Adipocyte (in vitro differentiated cells): Measurements from ENCODE around the gene NUMB.
A peak's percentile ranks its signal among the peaks of the same experiment; 100 is the strongest.
"Not testable (repeated sequence)": the region's sequence is repeated elsewhere in the genome, so short reads cannot be mapped to it uniquely, and the experiment has no call there.

Source experiments
- DNase-seq: peaks from one replicate; pipeline ENCODE4 v3.0.0-alpha.2; 2015; ENCODE audit warnings: low read depth
- H3K27me3 ChIP-seq: replicated peaks from 2 replicates; pipeline ENCODE4 v1.7.0; 2013; ENCODE audit warnings: mild to moderate bottlenecking, low read length, moderate library complexity; ENCODE audit not compliant: control insufficient read depth, insufficient read depth
- H3K36me3 ChIP-seq: 2 replicates; pipeline ENCODE4 v1.7.0; 2013; ENCODE audit warnings: low read length, mild to moderate bottlenecking, moderate library complexity; ENCODE audit not compliant: control insufficient read depth, insufficient read depth, severe bottlenecking
- H3K4me1 ChIP-seq: 2 replicates; pipeline ENCODE4 v1.7.0; 2013; ENCODE audit warnings: mild to moderate bottlenecking, low read length, moderate library complexity; ENCODE audit not compliant: control insufficient read depth, insufficient read depth
- H3K4me3 ChIP-seq: 2 replicates; pipeline ENCODE4 v1.7.0; 2013; ENCODE audit warnings: mild to moderate bottlenecking, low read length, moderate library complexity
- H3K9ac ChIP-seq: 2 replicates; pipeline ENCODE4 v1.7.0; 2013; ENCODE audit warnings: mild to moderate bottlenecking, low read length, moderate library complexity
- H3K9me3 ChIP-seq: 2 replicates; pipeline ENCODE4 v1.7.0; 2013; ENCODE audit warnings: mild to moderate bottlenecking, low read length, moderate library complexity; ENCODE audit not compliant: control insufficient read depth

NUMB gene

DNA sequence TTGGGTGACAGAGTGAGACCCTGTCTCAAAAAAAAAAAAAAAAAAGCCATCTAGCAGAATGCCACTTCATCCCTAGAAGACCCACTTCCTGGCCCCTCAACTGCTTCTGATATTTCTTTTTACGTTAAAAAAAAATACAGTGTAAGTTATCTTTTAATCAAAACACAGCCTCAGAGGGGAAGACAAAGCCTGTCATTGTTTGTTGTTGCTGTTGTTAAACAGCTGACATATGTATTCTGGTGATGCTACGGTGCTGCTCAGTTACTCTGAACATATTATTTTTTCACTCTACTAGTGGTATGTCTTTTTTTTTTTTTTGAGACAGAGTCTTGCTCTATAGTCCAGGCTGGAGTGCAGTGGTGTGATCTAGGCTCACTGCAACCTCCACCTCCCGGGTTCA lies 145.7 kb downstream of the NUMB start:
- peaks cover 11% of the 10 kb centered on the region for H3K4me1 ChIP-seq
- no peak overlapping the region for H3K4me3 ChIP-seq
- no peaks in the 10 kb centered on the region for H3K9me3 ChIP-seq
- H3K27me3 ChIP-seq: no peaks in the 10 kb centered on the region
- DNase-seq: no peak
- no peak overlapping the region for H3K9ac ChIP-seq
- peaks cover 4% of the 10 kb centered on the region for H3K36me3 ChIP-seq

DNA sequence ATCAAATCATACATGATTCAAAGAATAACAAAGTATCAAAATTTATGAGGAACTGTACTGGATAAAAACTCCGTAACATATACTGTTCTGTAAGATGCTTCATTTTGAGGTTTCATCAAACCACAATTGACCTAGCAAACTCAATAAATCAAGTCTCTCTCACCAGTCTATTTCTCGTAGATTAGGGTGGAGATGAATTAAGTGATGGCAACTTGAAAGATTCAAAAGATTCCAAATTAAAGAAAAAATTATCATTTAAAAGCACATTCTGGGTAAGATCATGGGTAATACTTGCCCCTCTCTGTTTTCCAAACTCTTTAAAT lies 146.7 kb downstream of the NUMB start:
- Histone ChIP-seq H3K36me3 (no peaks in the 10 kb centered on the region), H3K27me3 (no peaks in the 10 kb centered on the region), H3K4me3 (no peak overlapping the region), H3K9me3 (no peaks in the 10 kb centered on the region), H3K9ac (no peak overlapping the region), H3K4me1 (peaks cover 11% of the 10 kb centered on the region)
- no peak for DNase-seq

DNA sequence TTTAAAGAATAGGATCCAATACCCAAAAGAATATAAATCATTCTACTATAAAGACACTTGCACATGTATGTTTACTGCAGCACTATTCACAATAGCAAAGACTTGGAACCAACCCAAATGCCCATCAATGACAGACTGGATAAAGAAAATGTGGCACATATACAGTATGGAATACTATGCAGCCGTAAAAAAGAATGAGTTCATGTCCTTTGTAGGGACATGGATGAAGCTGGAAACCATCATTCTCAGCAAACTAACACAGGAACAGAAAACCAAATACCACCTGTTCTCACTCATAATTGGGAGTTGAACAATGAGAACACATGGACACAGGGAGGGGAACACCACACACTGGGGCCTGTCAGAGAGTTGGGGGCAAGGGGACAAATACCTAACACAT lies 149.1 kb downstream of the NUMB start:
- H3K9ac ChIP-seq, H3K4me3 ChIP-seq, H3K27me3 ChIP-seq, DNase-seq, H3K9me3 ChIP-seq, H3K36me3 ChIP-seq: not testable (repeated sequence)
- H3K4me1 ChIP-seq: peaks cover 11% of the 10 kb centered on the region

DNA sequence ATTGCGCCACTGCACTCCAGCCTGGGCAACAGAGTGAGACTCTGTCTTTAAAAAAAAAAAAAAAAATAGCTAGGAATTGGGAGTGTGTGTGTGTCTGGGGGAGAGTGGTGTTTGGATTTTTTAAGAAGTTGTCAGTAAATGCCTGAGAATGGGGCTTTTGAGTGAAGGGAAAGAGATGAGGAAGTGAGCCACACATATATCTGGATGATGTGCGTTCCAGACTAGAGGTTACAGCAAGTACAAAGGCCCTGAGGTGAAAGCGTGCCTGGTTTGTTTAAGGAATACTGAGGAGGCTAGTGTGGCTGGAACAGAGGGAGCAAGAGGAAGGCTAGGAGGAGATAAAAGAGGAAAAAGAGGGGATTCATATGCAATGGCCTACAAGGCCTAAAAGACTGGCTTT lies 151.1 kb downstream of the NUMB start:
- Histone ChIP-seq H3K9ac (no peak overlapping the region), H3K4me3 (no peak overlapping the region), H3K36me3 (no peaks in the 10 kb centered on the region), H3K9me3 (no peaks in the 10 kb centered on the region), H3K4me1 (peaks cover 11% of the 10 kb centered on the region), H3K27me3 (no peaks in the 10 kb centered on the region)
- no peak for DNase-seq

DNA sequence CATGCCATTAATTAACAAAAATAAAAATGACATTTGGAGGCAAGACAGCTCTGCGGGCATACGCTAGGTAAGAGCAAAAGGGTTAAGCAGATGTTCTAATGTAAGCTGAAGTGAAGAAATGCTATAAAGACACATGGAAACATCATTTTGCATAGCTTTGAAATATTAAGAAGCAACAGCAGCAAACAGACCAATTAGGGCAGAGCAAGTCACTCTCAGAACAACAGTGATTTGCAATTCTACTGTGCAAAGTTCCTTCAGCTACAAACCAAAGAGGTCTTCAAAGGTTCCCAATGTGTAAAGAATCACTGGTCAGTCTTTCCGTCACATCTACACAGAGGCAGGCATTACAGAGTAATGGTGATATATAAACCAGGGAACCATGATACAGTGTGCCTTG lies 152.8 kb downstream of the NUMB start:
- no peak overlapping the region for H3K4me3 ChIP-seq
- no peak for DNase-seq
- H3K4me1 ChIP-seq: peaks cover 8% of the 10 kb centered on the region
- no peak overlapping the region for H3K9ac ChIP-seq
- H3K36me3 ChIP-seq: peaks cover 1% of the 10 kb centered on the region
- H3K9me3 ChIP-seq: no peaks in the 10 kb centered on the region
- no peaks in the 10 kb centered on the region for H3K27me3 ChIP-seq

DNA sequence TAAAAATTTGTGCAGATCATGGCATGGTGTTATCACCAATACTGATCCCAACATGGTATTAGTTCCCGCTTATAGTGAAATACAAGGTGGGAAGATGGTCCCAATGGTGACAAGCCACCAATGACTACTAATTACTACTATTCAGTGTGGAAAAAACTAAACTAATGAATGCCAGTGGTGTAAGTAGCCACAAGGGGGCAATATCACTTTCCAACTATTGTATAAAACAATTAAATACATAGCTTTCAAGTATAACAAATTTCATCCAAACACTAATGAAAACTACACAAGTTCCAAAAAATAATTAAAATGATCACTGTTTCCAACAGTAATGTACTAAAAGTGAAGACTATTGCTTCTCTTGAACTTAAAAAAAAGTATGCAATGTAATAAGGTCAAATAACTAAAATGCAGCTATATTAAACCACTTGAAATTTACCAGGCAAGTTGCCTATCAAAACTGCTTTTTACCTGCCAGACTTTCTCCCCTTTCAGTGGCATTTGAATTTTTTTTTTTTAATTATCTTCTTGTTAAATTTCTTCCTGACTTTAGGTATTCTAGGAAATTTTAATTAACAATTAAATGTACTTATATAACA lies 163.0 kb downstream of the NUMB start:
- Histone ChIP-seq H3K9me3 (no peaks in the 10 kb centered on the region), H3K9ac (no peak overlapping the region), H3K4me1 (peaks cover 8% of the 10 kb centered on the region), H3K36me3 (peaks cover 17% of the 10 kb centered on the region), H3K4me3 (no peak overlapping the region), H3K27me3 (no peaks in the 10 kb centered on the region)
- DNase-seq: peak; percentile 86

DNA sequence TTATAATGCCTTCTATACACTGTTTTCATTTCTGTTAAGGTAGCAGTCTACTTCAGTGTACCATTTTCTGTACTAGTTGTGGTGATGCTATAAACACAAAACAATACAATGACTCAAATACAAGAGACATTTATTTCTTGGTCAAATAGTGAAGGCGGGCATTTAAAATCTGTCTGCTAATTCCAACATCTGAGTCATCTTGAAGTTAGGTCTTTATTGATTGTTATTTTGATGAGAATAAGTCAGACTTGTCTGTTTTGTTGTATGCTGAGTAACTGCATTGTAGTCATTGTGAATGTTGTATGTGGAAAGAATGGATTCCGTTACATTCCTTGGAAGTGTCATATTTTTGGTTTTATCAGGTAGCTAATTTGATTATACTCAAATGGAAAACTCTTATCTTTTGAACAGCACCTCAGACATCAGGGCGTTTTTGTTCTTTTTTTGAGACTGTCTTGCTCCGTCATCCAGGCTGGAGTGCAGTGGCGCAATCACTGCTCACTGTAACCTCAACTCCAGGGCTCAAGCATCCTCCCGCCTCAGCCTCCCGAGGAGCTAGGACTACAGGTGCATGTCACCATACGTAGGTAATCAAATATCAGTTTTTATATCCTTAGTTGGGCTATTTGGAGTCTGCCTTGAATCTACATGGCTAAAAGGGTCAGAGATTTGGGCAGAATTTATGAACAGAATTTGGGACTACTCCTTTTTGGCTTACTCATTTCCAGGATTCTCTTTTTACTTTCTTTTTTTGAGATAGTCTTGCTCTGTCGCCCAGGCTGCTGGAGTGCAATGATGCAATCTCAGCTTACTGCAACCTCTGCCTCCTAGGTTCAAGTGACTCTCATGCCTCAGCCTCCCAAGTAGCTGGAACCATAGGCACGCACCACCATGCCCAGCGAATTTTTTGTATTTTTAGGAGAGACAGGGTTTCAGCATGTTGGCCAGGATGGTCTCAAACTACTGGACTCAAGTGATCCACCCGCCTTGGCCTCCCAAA lies 164.3 kb downstream of the NUMB start:
- Histone ChIP-seq H3K9me3 (no peaks in the 10 kb centered on the region), H3K4me1 (peaks cover 8% of the 10 kb centered on the region), H3K4me3 (no peak overlapping the region), H3K9ac (no peak overlapping the region), H3K36me3 (peaks cover 18% of the 10 kb centered on the region), H3K27me3 (no peaks in the 10 kb centered on the region)
- no peak for DNase-seq

DNA sequence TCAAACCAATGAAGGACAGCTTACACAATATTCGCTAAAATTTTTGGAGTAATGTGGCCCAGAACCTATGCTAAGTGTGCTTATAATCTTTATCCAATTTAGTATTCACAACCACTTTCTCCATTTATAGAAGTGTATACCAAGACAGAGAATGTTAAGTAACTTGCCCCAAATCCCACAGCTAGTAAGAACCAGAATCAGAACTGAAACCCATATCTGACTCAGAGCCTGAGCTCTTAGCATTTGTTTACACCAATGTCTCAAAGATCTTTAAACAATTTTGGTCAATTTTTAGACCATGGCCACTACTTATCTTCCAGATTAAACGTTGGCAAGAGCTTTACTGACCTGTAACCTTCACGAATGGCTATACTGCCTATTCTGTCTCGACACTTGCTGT lies 168.1 kb downstream of the NUMB start:
- no peak for DNase-seq
- Histone ChIP-seq H3K4me1 (peaks cover 10% of the 10 kb centered on the region), H3K9ac (no peak overlapping the region), H3K36me3 (peaks cover 33% of the 10 kb centered on the region), H3K27me3 (no peaks in the 10 kb centered on the region), H3K9me3 (no peaks in the 10 kb centered on the region), H3K4me3 (no peak overlapping the region)

DNA sequence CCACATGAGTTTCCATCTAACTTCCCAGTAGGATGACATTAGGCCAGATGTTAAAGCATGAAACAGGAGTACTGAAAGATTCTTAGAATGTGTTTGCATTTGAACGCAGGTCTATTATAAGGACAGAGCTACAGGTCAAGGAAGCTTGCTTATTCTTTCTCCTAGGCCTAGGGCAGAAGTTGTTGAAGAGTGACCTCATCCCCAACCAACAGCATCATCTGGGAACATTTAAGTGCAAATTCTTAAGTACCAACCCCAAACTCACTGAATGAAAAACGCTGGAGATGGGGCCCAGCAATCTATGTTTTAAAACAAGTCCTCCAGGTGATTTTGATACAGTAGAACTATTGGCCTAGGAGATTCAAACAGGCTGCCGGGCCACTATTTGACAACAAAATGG lies 168.6 kb downstream of the NUMB start:
- peaks cover 38% of the 10 kb centered on the region for H3K36me3 ChIP-seq
- no peaks in the 10 kb centered on the region for H3K9me3 ChIP-seq
- peak; percentile 47 for DNase-seq

DNA sequence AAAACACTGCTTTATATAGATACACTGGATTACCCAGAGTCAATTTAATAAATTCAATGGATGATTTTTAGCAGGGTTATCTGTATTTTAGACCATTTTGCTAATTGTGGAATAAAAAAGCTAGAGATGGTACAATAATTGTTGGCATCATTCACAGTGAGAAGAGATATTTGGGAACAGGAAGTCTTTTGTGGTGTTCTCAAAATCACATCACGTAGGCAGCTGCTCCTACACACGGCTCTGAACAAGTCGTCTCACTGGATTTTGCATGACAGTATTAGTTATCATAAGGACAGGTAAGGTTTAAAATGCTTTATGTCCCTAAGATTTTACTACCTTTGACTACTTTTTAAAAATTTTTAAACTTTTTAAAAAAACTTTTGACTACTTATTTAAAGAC lies 169.0 kb downstream of the NUMB start:
- H3K36me3 ChIP-seq: peaks cover 41% of the 10 kb centered on the region
- no peaks in the 10 kb centered on the region for H3K9me3 ChIP-seq
- H3K4me1 ChIP-seq: peaks cover 8% of the 10 kb centered on the region
- no peak for DNase-seq
- H3K27me3 ChIP-seq: no peaks in the 10 kb centered on the region
- H3K9ac ChIP-seq: no peak overlapping the region
- no peak overlapping the region for H3K4me3 ChIP-seq

More for the DNA sequence above, 168.6 kb downstream of the NUMB start:
- Histone ChIP-seq H3K27me3 (no peaks in the 10 kb centered on the region), H3K9ac (no peak overlapping the region), H3K4me3 (no peak overlapping the region), H3K4me1 (peaks cover 10% of the 10 kb centered on the region)

DNA sequence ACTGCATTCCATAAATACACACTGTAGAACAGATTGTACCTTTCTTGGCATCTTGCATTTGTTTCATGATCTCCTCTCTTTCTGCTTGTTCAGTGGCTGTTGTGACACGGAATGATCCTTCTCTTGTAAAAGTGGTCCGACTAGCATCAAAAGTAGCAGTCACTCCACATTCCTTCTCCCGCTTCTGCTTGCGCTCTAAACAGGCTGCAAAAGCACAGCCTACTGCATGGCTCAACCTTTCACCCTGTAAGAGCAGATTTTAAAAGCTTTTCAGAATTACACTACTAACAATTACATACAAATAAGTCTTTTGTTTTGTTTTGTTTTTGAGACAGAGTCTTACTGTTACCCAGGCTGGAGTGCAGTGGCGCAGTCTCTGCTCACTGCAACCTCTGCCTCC lies 171.3 kb downstream of the NUMB start:
- no peak overlapping the region for H3K9ac ChIP-seq
- no peak for DNase-seq
- H3K4me3 ChIP-seq: no peak overlapping the region
- H3K36me3 ChIP-seq: peaks cover 53% of the 10 kb centered on the region
- peaks cover 19% of the 10 kb centered on the region for H3K4me1 ChIP-seq
- no peaks in the 10 kb centered on the region for H3K27me3 ChIP-seq
- no peaks in the 10 kb centered on the region for H3K9me3 ChIP-seq
